Natural killer cell (primary cell): ENCODE results near the gene KDM6A. TPM values are rescaled to one million over a fixed set of nuclear protein-coding genes. Genes with fewer than 3 reads are reported as not detected.
"Not testable (repeated sequence)": the region's sequence is repeated elsewhere in the genome, so short reads cannot be mapped to it uniquely, and the experiment has no call there.

Experiments
- ATAC-seq, 3 donors: fragments of 150-1000 bp in 2 of 3; fragments of 200-7000 bp in 1 of 3; cut with Tn5 transposase; 1 replicate in 1 of 3; 2 replicates in 2 of 3; pipeline ENCODE4 v1.10.0; 2021; ENCODE audit warnings: mild to moderate bottlenecking in 2 of 3, moderate library complexity in 2 of 3
- DNase-seq, 2 donors: peaks; one replicate each; pipeline versions ENCODE4 v3.0.0 to v3.0.0-alpha.2; 2013 to 2021; ENCODE audit warnings: mixed read lengths in 1 of 2
- H3K27ac ChIP-seq: one replicate; pipeline ENCODE4 v1.5.1; 2013; ENCODE audit warnings: mild to moderate bottlenecking, low read length
- H3K27me3 ChIP-seq: one replicate; pipeline ENCODE4 v1.6.1; 2013; ENCODE audit warnings: low read length; ENCODE audit not compliant: control insufficient read depth, insufficient read depth
- H3K36me3 ChIP-seq: one replicate; pipeline ENCODE4 v1.6.1; 2013; ENCODE audit warnings: low read length; ENCODE audit not compliant: control insufficient read depth, insufficient read depth
- H3K4me1 ChIP-seq: one replicate; pipeline ENCODE4 v1.6.1; 2013; ENCODE audit warnings: low read length; ENCODE audit not compliant: control insufficient read depth, insufficient read depth
- H3K4me3 ChIP-seq: one replicate; pipeline ENCODE4 v1.5.1; 2013; ENCODE audit warnings: low read length
- H3K9me3 ChIP-seq: one replicate; pipeline ENCODE4 v1.6.1; 2013; ENCODE audit warnings: low read length; ENCODE audit not compliant: control insufficient read depth, insufficient read depth
- H3K27ac Mint-ChIP-seq, 2 donors: one replicate each; pipeline ENCODE4 v1.8.0; 2022; ENCODE audit warnings: mild to moderate bottlenecking in 2 of 2, mixed read lengths in 2 of 2, moderate library complexity in 1 of 2
- H3K27me3 Mint-ChIP-seq, 2 donors: one replicate each; pipeline ENCODE4 v1.8.0; 2022; ENCODE audit warnings: low read depth in 2 of 2, mixed read lengths in 2 of 2
- H3K36me3 Mint-ChIP-seq: one replicate; pipeline ENCODE4 v1.8.0; 2022; ENCODE audit warnings: mixed read lengths
- H3K4me1 Mint-ChIP-seq, 2 donors: one replicate each; pipeline ENCODE4 v1.8.0; 2022; ENCODE audit warnings: mixed read lengths in 2 of 2
- H3K4me3 Mint-ChIP-seq: one replicate; pipeline ENCODE4 v1.8.0; 2022; ENCODE audit warnings: mild to moderate bottlenecking, moderate library complexity, mixed read lengths
- H3K9me3 Mint-ChIP-seq, 2 donors: one replicate each; pipeline ENCODE4 v1.8.0; 2022; ENCODE audit warnings: mixed read lengths in 2 of 2
- WGBS: methylation state at CpG from one replicate; pipeline ENCODE4 v1.1.7; 2013; ENCODE audit warnings: missing lambda C conversion rate; ENCODE audit not compliant: insufficient coverage; 5-methylcytosine and 5-hydroxymethylcytosine counted together
- intact Hi-C: fragments of 100-400 bp; cut with micrococcal nuclease; formaldehyde crosslinking; loops from one replicate; pipeline ENCODE4 v1.14.2; 2022
- total RNA-seq, 4 donors: library from RNA; stranded (reverse); fragments of 120-200 nt in 1 of 4; gene quantifications; one replicate each; pipeline versions ENCODE4 v1.2.3 to v1.2.4, GENCODE V29; 2013 to 2022
- TF ChIP-seq, protein P1 (sequence below): fragments of 200-600 bp; IDR thresholded peaks from one replicate; pipeline ENCODE4 v1.8.0; 2022; ENCODE audit warnings: antibody characterized with exemption

The KDM6A gene
- 100 to 1,000 TPM in 1 of 3 donors, 10 to 100 TPM in 2; 60.8 to 121 (median 73.1) TPM for total RNA-seq
- 56.0 TPM for total RNA-seq (2013)

DNA sequence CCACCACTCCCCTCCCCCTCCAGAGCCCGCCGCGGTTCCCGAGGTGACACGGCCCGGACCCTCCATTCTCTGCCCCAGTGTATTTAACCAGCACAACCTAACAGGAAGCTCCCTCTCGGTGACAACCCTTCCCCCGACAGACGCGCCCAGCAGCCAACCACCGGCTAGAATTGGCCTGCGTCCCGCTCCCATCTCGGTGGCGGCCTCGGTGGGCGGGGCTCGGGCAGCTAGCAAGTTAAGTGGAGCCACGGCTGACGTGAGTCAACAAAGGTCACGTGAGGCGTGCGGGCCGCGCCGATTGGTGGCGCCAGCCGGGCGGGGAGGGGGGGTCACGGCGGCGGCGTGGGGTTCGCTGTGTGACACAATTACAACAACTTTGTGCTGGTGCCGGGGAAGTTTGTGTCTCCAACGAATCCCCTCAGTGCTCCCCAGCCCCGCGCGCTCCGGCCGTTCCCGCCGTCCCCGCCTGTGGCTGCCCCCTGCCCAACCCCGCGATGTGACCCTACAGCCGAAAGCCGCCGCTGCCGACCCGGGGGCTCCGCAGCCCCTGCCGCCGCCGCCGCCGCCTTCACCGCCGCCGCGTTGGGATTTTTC, at the start of gene KDM6A:
KDM6A (plus strand) TSS at position 368 of the 594 bp plus-strand sequence. CDS start 364 bp downstream, outside the sequence.
- no peaks in the 10 kb centered on the region for H3K27me3 ChIP-seq
- peak within 1 kb of the TSS; percentile 90 for H3K4me3 ChIP-seq
- H3K36me3 ChIP-seq: no peaks in the 10 kb centered on the region
- DNase-seq: peak; percentile 90 to 96
- TF ChIP-seq, protein P1, sequence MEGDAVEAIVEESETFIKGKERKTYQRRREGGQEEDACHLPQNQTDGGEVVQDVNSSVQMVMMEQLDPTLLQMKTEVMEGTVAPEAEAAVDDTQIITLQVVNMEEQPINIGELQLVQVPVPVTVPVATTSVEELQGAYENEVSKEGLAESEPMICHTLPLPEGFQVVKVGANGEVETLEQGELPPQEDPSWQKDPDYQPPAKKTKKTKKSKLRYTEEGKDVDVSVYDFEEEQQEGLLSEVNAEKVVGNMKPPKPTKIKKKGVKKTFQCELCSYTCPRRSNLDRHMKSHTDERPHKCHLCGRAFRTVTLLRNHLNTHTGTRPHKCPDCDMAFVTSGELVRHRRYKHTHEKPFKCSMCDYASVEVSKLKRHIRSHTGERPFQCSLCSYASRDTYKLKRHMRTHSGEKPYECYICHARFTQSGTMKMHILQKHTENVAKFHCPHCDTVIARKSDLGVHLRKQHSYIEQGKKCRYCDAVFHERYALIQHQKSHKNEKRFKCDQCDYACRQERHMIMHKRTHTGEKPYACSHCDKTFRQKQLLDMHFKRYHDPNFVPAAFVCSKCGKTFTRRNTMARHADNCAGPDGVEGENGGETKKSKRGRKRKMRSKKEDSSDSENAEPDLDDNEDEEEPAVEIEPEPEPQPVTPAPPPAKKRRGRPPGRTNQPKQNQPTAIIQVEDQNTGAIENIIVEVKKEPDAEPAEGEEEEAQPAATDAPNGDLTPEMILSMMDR: no peak
- intact Hi-C loops: loop anchor here (5.0 kb wide), 1 partner anchor 204 kb away; no protein-coding TSS in a partner anchor
- Mint-ChIP-seq H3K27ac (peak within 1 kb of the TSS; percentile 91 to 95), H3K36me3 (no peaks in the 10 kb centered on the region), H3K27me3 (no peaks in the 10 kb centered on the region), H3K4me1 (peaks cover 15 to 38% of the 10 kb centered on the region in 2 donors), H3K9me3 (no peaks in the 10 kb centered on the region), H3K4me3 (peak within 1 kb of the TSS; percentile 97)
- peak; percentile 86 to 94 (median 88) for ATAC-seq
- peak within 1 kb of the TSS; percentile 99 for H3K27ac ChIP-seq
- no peaks in the 10 kb centered on the region for H3K4me1 ChIP-seq
- WGBS: under 1% methylated on average over 60 of the region's 61 CpGs
- H3K9me3 ChIP-seq: no peaks in the 10 kb centered on the region

DNA sequence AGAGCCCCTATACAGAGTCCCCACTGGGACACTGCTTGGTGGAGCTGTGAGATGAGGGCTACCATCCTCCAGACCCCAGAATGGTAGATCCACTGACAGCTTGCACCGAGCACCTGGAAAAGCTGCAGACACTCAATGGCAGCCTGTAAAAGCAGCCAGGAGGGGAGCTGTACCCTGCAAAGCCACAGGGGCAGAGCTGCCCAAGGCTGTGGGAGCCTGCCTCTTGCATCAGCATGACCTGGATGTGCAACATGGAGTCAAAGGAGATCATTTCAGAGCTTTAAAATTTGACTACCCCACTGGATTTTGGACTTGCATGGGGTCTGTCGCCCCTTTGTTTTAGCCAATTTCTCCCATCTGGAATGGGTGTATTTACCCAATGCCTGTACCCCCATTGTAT, 49.8 kb upstream of the KDM6A start:
- H3K27me3 ChIP-seq, H3K4me3 ChIP-seq, H3K27me3 Mint-ChIP-seq, H3K9me3 ChIP-seq, H3K27ac ChIP-seq, H3K4me3 Mint-ChIP-seq, H3K4me1 ChIP-seq, H3K27ac Mint-ChIP-seq, intact Hi-C loops, ATAC-seq, H3K36me3 ChIP-seq, H3K36me3 Mint-ChIP-seq, DNase-seq, H3K9me3 Mint-ChIP-seq, H3K4me1 Mint-ChIP-seq: not testable (repeated sequence)
- WGBS: 89% methylated on average over 2 of the region's 2 CpGs

DNA sequence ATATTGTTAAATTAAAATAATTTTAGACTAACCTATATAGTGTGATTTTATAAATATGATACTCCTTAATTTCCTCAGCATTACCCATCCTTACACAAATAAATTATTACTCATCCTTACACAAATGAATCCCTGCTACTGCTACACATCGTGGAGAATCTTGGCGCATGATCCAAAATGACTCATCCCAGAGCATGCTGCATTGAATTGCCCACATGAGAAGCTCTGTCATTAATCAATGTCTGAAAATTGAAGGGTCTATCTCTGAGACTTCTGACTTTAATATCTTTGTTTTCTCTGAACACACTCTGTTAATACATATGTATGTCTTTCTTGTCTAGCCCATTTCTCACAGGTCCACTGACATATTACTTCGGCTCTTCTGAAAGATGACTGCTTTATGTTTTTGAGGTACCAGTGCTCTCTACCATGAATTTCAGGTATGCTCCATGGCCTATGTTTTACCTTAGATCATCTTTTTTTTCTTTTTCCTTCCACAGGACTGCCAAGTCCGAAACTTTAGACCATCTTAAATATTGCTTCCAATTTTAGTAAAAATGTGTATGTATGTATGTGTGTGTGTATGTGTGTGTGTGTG, 44.9 kb upstream of the KDM6A start:
- TF ChIP-seq, protein P1: no peak
- no peak for ATAC-seq
- WGBS: 88% methylated on average over 3 of the region's 4 CpGs
- Histone ChIP-seq H3K36me3 (no peaks in the 10 kb centered on the region), H3K27ac (no peak overlapping the region), H3K9me3 (no peaks in the 10 kb centered on the region), H3K4me1 (no peaks in the 10 kb centered on the region), H3K4me3 (no peak overlapping the region), H3K27me3 (no peaks in the 10 kb centered on the region)
- intact Hi-C loops: no loop called here
- DNase-seq: no peak
- no peaks in the 10 kb centered on the region for H3K4me1 Mint-ChIP-seq
- no peak overlapping the region for H3K4me3 Mint-ChIP-seq
- H3K9me3 Mint-ChIP-seq: no peaks in the 10 kb centered on the region
- no peaks in the 10 kb centered on the region for H3K36me3 Mint-ChIP-seq
- H3K27ac Mint-ChIP-seq: no peak overlapping the region
- H3K27me3 Mint-ChIP-seq: no peaks in the 10 kb centered on the region

DNA sequence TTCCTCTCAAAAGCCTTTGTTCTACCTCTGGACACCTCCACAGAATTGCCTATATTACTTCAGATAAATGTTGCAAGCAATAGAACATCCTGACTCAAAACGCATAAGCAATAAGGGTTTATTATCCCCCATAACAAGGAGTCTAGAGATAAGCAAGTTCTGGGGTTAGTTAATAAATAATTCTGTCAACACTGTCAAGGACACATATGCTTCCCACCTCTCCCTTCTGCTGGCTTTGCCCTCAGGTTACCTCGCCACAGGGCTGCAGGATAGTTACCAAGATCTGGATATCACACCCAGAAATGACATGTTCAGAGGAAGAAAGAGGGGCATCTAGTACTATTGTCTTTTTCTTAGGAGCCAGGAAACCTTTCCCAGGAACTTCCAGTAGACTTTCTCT, 43.2 kb upstream of the KDM6A start:
- Histone ChIP-seq H3K27ac (no peak overlapping the region), H3K4me3 (no peak overlapping the region), H3K9me3 (no peaks in the 10 kb centered on the region), H3K36me3 (no peaks in the 10 kb centered on the region), H3K27me3 (no peaks in the 10 kb centered on the region), H3K4me1 (no peaks in the 10 kb centered on the region)
- TF ChIP-seq, protein P1: no peak
- intact Hi-C loops: no loop called here
- Mint-ChIP-seq H3K27ac (no peak overlapping the region), H3K4me1 (no peaks in the 10 kb centered on the region), H3K9me3 (no peaks in the 10 kb centered on the region), H3K36me3 (no peaks in the 10 kb centered on the region), H3K4me3 (no peak overlapping the region), H3K27me3 (no peaks in the 10 kb centered on the region)
- ATAC-seq: no peak
- DNase-seq: no peak
- WGBS: no CpG with 5 or more reads among the region's 2 CpGs
